D721Med (cell line): ENCODE data around the gene ZBTB17.
"Not testable (repeated sequence)": the region's sequence is repeated elsewhere in the genome, so short reads cannot be mapped to it uniquely, and the experiment has no call there.

Source experiments
- DNase-seq: peaks from one replicate; pipeline ENCODE4 v3.0.0; 2011; ENCODE audit warnings: low spot score; ENCODE audit not compliant: insufficient read length
- FAIRE-seq: peaks from 2 replicates; lab custom pipeline; 2011; peaks lifted over from hg19 to GRCh38; lab: Jason Lieb, UNC
- TF ChIP-seq, protein P1 (sequence below): IDR thresholded peaks from 2 replicates; pipeline ENCODE4 v1.5.1; 2012; ENCODE audit warnings: mild to moderate bottlenecking, control low read depth; ENCODE audit not compliant: insufficient read depth; ENCODE audit errors: missing control alignments

ZBTB17 gene

DNA sequence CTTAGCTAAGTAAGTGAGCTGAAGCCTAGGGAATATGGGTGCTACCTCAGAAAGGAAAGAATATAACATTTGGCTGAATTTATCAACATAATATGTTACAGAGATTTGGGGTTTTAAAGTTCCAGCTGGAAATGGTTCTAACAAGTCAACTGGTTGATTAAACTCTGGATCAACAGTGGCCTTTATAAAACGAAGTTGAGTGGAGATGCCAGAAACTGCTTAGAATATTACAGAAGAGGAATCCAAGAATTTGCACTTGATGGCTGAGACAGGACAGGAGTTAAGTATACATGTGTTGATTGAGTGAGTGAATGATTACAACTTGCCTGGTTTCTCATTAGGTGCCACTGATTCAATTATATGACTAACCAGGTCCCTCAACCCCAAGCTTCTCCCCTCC lies 7.4 kb upstream of the ZBTB17 start:
- FAIRE-seq (no peak), DNase-seq (no peak)
- TF ChIP-seq, protein P1, sequence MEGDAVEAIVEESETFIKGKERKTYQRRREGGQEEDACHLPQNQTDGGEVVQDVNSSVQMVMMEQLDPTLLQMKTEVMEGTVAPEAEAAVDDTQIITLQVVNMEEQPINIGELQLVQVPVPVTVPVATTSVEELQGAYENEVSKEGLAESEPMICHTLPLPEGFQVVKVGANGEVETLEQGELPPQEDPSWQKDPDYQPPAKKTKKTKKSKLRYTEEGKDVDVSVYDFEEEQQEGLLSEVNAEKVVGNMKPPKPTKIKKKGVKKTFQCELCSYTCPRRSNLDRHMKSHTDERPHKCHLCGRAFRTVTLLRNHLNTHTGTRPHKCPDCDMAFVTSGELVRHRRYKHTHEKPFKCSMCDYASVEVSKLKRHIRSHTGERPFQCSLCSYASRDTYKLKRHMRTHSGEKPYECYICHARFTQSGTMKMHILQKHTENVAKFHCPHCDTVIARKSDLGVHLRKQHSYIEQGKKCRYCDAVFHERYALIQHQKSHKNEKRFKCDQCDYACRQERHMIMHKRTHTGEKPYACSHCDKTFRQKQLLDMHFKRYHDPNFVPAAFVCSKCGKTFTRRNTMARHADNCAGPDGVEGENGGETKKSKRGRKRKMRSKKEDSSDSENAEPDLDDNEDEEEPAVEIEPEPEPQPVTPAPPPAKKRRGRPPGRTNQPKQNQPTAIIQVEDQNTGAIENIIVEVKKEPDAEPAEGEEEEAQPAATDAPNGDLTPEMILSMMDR, result no peak

GRCh38 chr1:15981679-15982078 lies 5.8 kb upstream of the ZBTB17 start:
- FAIRE-seq, result no peak
- no peak for DNase-seq
- TF ChIP-seq, protein P1, result no peak

DNA sequence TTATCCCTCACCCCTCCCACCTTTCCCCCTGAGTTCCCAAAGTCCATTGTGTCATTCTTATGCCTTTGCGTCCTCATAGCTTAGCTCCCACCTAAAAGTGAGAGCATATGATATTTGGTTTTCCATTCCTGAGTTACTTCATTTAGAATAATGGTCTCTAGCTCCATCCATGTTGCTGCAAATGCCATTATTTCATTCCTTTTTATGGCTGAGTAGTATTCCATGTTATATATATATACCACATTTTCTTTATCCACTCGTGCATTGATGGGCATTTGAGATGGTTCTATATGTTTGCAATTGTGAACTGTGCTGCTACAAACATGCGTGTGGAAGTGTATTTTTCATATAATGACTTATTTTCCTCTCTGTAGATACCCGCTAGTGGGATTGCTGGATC lies 2.0 kb upstream of the ZBTB17 start:
- not testable (repeated sequence) for FAIRE-seq

GRCh38 chr1:15975358-15975804 lies 520 bp downstream of the ZBTB17 start:
- no peak for DNase-seq
- TF ChIP-seq, protein P1, result peak; percentile 9

More for the DNA sequence above, 2.0 kb upstream of the ZBTB17 start:
- DNase-seq, result not testable (repeated sequence)

DNA sequence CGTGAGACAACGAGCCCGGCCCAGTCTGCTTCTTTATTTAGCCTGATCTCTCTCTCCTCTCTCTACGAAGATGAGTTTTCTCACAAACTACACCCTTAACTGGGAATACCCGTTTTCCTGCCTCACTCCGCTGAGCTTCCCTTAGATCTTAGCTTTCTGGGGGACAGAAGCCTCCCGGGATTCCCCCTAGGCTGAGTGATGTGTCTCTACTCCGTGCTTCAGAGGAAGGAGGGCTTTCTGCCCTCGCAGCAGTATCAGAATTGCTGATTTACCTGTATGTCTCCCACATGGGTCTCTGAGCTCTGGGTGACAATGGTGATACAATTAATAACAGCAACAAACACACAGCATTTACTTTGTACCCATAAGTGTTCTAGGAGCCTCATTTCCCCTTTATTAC lies 1.0 kb downstream of the ZBTB17 start:
- DNase-seq (no peak), FAIRE-seq (no peak)
- TF ChIP-seq, protein P1, result no peak

More at GRCh38 chr1:15975358-15975804, 520 bp downstream of the ZBTB17 start:
- no peak for FAIRE-seq

GRCh38 chr1:15973772-15974171 lies 2.1 kb downstream of the ZBTB17 start:
- DNase-seq (no peak), FAIRE-seq (no peak)
- TF ChIP-seq, protein P1, result no peak

DNA sequence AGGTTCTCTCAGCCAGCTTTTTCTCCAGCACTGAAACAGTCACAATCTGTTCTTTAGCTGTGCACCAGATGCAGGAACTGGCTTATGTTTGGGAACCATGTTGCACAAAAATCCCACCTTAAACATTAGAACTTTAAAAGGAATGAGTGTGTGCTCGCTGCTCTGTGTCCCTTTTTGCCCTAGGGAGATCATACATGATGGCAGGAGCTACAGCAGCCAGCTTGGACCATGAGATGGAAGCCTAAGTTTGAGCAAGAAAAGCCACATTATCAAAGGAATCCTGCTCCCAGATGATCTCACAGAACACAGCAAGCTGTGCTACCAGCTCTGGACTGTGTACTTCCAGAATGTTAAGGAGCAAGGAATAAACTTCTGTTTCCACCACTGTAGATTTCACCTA lies 3.5 kb downstream of the ZBTB17 start:
- DNase-seq (no peak), FAIRE-seq (no peak)
- TF ChIP-seq, protein P1, result no peak

- DNase-seq (no peak), FAIRE-seq (no peak)
- TF ChIP-seq, protein P1, result no peak
These were observed 5.0 kb downstream of the ZBTB17 start for GRCh38 chr1:15970911-15971310.
